Measurements from ENCODE around the gene CYSRT1.

CYSRT1 gene

GRCh38 chr9:137212520-137212919 lies 12.5 kb upstream of the CYSRT1 start:
- no peak for DNase-seq (ENCODE audit: low read depth in 2 of 2)

- no peak for DNase-seq (ENCODE audit: low read depth in 2 of 2)
These were observed 11.6 kb upstream of the CYSRT1 start for GRCh38 chr9:137213160-137214060.

GRCh38 chr9:137214620-137215019 lies 10.4 kb upstream of the CYSRT1 start:
- DNase-seq (ENCODE audit: low read depth in 2 of 2) = no peak

GRCh38 chr9:137215196-137215986 lies 9.6 kb upstream of the CYSRT1 start:
- no peak for DNase-seq (ENCODE audit: low read depth in 2 of 2)

GRCh38 chr9:137216188-137216965 lies 8.6 kb upstream of the CYSRT1 start:
- DNase-seq (ENCODE audit: low read depth in 2 of 2) = no peak

- DNase-seq (ENCODE audit: low read depth in 2 of 2) = no peak
These were observed 7.4 kb upstream of the CYSRT1 start for GRCh38 chr9:137217276-137218211.

GRCh38 chr9:137218212-137218753 lies 6.7 kb upstream of the CYSRT1 start:
- DNase-seq (ENCODE audit: low read depth in 2 of 2) = no peak

GRCh38 chr9:137218754-137219271 lies 6.2 kb upstream of the CYSRT1 start:
- DNase-seq (ENCODE audit: low read depth in 2 of 2) = no peak

GRCh38 chr9:137219757-137220316 lies 5.1 kb upstream of the CYSRT1 start:
- no peak for DNase-seq (ENCODE audit: low read depth in 2 of 2)

- no peak for DNase-seq (ENCODE audit: low read depth in 2 of 2)
These were observed 4.5 kb upstream of the CYSRT1 start for GRCh38 chr9:137220317-137221094.

- no peak for DNase-seq (ENCODE audit: low read depth in 2 of 2)
These were observed 3.9 kb upstream of the CYSRT1 start for GRCh38 chr9:137221095-137221505.

- no peak for DNase-seq (ENCODE audit: low read depth in 2 of 2)
These were observed 3.4 kb upstream of the CYSRT1 start for GRCh38 chr9:137221506-137222111.

- DNase-seq (ENCODE audit: low read depth in 2 of 2) = no peak
These were observed 2.5 kb upstream of the CYSRT1 start, which contains the start of gene RNF208 for GRCh38 chr9:137222190-137223077. Gene RNF208, minus strand, starts transcription at chr9:137222240. Its CDS starts 1,028 bp downstream, at chr9:137221212.

GRCh38 chr9:137223078-137223970 lies 1.6 kb upstream of the CYSRT1 start:
- DNase-seq (ENCODE audit: low read depth in 2 of 2) = peak; percentile 95 to 98

- no peak for DNase-seq (ENCODE audit: low read depth in 2 of 2)
These were observed 841 bp downstream of the CYSRT1 start for GRCh38 chr9:137225699-137226331.

Measured in stimulated activated CD8-positive, alpha-beta memory T cell treated with anti-CD3 and anti-CD28 coated beads, Interleukin-15, amount 100 ng/mL, for 4 hours (primary cell).